Measurements from ENCODE around the gene AGXT.

DNA sequence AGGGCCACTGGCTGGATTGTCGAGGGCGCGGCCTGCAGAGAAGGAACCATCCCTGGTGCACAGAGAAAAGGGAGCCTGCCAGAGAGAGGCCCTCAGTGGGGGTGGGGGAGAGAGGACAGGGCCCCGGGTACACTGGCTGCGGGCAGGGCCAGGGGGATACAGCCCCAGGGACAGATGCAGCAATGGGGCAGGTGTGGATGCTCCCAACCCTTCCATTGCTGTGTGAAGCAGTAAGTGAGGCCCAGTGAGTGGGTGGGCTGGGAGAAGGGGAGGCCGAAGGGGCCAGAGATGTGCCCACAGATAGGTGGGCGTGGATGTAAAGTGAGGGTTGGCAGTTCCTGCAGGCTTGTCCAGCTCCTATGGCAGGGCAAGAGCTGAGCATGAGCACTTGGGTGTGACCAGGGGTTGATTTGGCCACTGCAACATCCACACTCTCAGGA lies 7.4 kb downstream of the AGXT start:
- TF ChIP-seq, protein P1, sequence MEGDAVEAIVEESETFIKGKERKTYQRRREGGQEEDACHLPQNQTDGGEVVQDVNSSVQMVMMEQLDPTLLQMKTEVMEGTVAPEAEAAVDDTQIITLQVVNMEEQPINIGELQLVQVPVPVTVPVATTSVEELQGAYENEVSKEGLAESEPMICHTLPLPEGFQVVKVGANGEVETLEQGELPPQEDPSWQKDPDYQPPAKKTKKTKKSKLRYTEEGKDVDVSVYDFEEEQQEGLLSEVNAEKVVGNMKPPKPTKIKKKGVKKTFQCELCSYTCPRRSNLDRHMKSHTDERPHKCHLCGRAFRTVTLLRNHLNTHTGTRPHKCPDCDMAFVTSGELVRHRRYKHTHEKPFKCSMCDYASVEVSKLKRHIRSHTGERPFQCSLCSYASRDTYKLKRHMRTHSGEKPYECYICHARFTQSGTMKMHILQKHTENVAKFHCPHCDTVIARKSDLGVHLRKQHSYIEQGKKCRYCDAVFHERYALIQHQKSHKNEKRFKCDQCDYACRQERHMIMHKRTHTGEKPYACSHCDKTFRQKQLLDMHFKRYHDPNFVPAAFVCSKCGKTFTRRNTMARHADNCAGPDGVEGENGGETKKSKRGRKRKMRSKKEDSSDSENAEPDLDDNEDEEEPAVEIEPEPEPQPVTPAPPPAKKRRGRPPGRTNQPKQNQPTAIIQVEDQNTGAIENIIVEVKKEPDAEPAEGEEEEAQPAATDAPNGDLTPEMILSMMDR (IDR thresholded peaks at IDR 0.05; ENCODE audit: low read length) = no peak
- TF ChIP-seq EZH2 (IDR thresholded peaks at IDR 0.05; ENCODE audit: borderline replicate concordance, low read length) = no peak

Measured in OCI-LY1 (cell line).